Measurements from ENCODE around the gene DPAGT1.
A peak's percentile ranks its signal among the peaks of the same experiment; 100 is the strongest.

DPAGT1 gene

DNA sequence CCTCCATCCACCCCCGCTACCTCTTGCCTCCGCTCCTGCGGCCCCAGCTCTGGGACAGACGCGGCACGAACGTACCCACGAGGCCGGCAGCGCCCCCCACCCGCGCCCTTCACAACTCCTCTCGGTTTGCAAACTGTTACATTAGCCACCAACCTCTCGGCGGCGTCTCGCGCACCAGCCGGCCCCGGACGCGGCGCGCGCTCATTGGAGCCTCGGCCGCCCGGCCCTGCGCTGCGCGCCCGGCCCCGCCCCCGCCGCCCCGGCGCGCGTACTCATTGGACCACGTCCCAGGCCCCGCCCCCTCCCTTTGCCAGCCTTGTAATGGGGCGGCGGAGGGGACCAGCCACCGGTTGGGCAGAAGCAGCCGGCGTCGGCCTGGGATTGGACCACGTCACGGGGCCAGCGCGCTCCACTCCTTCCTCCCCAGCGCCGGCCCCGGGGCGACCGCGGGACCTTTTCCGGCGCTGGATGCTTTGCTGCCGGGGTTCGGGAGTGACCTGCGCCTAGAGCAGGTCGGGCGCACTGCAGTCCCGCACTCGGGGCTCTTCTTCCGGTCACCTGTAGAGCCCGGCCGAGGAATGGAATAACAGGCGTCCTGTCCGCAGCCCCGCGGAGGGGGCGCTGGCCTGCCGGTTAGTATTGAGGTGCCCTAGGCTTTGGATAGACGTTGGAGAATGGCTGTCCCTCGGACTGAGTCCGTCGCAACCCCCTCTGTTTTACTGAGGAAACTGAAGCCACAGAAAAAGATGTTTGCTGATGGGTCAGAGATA is 44.5 kb downstream of the DPAGT1 start, which contains the start of gene HYOU1:
Gene HYOU1, minus strand, starts transcription at position 206 of the 770 bp plus-strand sequence. CDS start 1,045 bp downstream, outside the sequence.
- peak; percentile 95 for DNase-seq (ENCODE audit: low spot score)

DNA sequence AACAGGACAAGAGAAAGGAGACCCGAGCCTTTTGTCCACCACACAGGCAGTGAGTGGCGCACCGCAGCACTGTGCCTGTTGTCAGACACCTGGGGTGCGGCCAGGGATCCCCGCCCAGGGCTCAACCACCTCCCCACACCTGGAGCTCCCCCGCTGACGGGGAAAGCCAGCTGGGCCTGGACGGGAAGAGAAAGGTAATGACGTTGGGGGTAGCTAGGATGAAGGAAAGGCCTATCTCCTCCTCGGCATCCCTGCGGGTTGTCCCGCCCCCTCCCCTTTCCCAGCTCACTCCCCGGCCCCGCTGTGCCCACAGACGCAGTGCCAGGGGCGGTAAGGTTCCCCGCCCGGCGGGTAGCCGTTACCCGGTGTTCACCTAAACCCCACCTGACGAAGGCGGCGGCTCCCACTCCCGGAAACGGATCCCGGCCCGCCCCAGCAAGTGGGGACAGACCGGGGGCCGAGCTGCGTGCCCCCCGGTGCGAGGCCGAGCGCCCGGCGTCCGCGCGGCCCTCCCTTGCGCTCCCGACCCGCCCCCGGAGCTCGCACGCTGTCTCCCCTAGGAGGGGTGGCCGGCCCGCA is 45.1 kb downstream of the DPAGT1 start:
- no peak for DNase-seq (ENCODE audit: low spot score)

DNA sequence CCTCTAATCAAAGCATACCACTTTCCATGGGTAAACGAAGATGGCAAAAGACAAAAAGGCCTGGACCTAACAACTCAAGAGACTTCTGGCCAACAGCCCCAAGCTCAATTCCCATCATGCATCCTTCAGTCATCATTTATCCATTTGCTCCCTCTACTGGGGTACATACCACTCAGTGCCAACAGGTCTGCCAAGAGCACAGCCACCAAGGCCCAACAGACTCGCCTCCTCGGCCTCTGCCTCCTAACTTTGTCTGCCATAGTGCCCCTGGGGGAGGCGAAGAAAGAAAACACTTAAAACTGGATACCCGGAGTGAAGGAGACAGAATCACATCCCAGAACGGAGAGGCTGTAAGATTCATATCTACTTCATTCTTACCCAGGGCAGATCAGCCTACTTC is 45.8 kb downstream of the DPAGT1 start:
- DNase-seq (ENCODE audit: low spot score) = no peak

GRCh38 chr11:119054418-119054817 is 47.2 kb downstream of the DPAGT1 start:
- no peak for DNase-seq (ENCODE audit: low spot score)

DNA sequence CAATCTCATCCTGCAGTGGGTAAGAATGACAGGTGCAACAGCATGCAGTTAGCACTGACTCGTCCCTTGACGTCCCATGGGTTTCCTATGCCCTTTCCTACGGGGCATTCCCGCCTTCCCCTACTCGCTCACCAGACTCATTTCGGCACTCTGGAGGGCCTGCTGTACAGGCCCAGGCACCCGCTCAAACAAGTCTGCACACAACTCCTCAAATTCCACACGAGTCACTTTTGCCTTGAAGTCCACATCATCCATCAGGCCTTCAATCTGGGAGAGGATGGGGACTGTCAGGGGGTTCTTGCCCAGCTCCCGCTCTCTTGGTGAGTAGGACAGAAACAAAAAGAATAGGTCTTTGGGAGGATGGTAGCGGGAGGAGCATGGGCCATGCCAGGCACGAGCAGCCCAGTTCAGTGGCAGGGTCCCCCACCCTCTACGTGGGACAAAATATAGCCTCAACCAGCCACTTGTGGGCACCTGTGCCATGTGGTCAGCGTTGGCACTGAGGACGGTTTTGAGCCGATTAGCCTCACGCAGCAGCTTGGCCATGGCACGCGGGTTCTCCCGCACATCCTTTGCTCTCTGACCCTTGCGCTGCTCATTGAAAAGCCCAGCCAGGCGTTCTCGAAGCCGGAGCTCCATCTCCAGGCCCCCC is 49.4 kb downstream of the DPAGT1 start:
- DNase-seq (ENCODE audit: low spot score) = no peak

DNA sequence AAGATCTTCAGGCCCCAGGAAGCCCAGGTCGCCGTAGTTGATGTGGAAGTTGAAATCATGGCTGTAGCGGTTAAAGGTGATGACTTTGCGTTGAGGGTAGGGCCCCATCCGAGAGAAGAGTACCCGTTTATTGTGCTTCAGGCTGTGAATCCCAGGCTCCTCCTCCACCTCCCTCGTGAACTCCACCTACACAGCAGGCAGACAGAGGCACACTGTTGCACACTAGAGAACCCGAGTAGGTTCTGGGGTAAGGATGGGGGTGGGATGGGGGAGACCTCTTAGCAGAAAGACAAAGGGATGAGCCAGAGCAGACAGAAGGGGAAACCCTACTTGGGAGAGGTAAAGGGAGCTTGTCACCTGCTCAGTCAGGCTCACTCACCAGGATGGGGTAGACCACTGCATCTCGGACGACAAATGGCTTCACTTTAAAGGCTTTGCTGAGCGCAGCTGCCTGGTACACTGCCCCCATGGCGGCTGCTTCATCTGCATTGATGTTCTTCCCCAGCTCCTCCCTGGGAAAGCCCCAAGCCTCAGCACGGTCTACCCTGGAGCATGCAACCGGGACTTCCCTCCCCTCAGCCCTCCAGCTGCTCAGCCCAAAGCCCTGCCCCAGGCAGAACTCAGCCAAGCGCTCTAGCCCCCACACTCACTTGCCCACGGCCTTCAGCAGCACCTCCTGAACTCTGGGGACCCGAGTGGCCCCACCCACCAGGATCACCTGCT is 50.1 kb downstream of the DPAGT1 start:
- DNase-seq (ENCODE audit: low spot score) = no peak

DNA sequence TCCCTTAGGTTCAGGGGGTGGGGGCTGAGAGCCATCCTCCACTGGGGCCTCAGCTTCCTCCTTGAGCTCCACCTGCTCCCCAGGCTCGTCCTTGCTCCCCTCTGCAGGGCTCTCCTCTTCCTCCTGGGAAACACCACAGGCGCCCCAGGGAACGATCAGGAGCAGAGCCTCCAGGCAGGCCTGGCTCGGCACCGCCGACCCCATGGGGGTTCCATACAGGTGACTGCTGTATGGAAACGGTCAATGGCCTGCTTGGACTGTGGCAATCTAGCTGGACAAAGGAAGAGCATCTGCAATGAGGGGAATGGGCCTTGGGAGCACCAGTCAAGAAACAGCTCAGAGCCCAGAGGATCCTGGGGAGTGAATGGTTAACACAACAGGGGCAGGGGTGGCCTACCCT is 52.6 kb downstream of the DPAGT1 start:
- no peak for DNase-seq (ENCODE audit: low spot score)

DNA sequence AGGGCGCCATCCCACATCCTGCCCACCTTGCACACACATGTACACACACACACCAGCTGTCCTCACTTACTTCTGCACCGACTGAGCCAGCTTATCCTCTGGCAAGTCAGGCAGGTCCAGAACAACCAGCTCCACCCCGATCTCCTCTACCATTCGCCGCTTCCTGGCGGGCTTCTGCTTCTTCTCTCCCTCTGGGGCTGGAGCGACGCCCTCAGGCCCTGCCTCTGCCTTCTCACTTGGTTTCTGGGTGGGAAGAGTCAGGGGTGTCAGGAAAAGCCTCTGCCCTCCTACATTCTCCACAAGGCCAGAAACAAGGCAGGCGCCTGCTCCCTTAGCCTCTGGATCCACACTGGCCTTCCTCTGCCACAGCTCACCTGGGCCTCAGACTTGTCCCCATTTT is 53.0 kb downstream of the DPAGT1 start:
- no peak for DNase-seq (ENCODE audit: low spot score)

- DNase-seq (ENCODE audit: low spot score) = no peak
These were observed 54.4 kb downstream of the DPAGT1 start for GRCh38 chr11:119047205-119047604.

Measured in cerebellar cortex (tissue), 1 donor.